Measurements from ENCODE around the gene STAT3. TPM values are rescaled to one million over a fixed set of nuclear protein-coding genes. Genes with fewer than 3 reads are reported as not detected.

STAT3 gene
- total and polyA plus RNA-seq, 9 of the 15 experiments (the other 6 are each of a cell fraction or from before 2014, with no cell fraction given) = 90.0 to 179 (median 114) TPM

DNA sequence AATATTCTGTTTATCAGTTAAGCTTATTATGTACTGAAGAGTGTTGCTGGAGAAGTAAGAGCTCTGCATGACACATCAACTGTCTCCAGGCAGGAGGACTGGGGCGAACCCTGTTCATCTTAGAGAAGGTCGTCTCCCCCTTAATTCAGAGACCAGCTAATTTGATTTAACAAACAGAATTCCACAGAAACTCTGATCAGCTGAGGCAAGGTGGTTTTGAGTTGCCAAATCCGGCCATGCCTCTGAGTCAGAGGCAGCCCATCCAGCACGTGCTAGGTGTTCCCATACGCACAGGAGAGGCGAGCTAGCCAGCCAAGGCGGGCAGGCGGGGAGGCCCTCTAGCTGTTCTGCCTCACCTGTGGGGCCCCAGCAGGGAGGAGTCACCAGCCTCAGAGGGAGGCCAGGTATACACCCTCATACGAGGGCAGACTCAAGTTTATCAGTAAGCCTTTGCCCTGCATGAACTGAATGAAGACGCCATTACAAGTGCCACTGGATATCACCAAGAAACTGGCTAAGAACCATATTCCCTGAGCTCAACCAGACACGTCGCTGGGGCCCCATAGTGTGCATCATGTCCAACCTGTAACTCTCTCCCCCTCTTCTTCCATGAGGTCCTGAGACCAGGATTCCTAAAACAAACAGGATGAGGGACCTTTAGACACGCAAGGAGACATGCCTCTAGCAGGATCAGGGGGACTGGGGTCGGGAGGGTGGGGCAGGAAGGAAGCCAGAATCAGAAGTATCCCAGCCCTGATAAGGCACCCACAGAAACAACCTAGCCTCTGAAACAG is 74.3 kb downstream of the STAT3 start (continued):
- TF ChIP-seq, protein P1, sequence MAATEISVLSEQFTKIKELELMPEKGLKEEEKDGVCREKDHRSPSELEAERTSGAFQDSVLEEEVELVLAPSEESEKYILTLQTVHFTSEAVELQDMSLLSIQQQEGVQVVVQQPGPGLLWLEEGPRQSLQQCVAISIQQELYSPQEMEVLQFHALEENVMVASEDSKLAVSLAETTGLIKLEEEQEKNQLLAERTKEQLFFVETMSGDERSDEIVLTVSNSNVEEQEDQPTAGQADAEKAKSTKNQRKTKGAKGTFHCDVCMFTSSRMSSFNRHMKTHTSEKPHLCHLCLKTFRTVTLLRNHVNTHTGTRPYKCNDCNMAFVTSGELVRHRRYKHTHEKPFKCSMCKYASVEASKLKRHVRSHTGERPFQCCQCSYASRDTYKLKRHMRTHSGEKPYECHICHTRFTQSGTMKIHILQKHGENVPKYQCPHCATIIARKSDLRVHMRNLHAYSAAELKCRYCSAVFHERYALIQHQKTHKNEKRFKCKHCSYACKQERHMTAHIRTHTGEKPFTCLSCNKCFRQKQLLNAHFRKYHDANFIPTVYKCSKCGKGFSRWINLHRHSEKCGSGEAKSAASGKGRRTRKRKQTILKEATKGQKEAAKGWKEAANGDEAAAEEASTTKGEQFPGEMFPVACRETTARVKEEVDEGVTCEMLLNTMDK (IDR thresholded peaks at IDR 0.05; ENCODE audit: borderline replicate concordance, insufficient read depth, low read depth, low read length, poor library complexity, severe bottlenecking) = no peak
- TF ChIP-seq MAFK (IDR thresholded peaks at IDR 0.05; ENCODE audit: low read length) = no peak
- TF ChIP-seq FOXJ2 (tag; IDR thresholded peaks at IDR 0.05) = no peak
- no peak for TF ChIP-seq ZNF274 (IDR thresholded peaks at IDR 0.05; ENCODE audit: borderline replicate concordance, low read depth, low read length)
- TF ChIP-seq ZNF696 (CRISPR knock-in tag; conservative IDR thresholded peaks at IDR 0.05) = no peak
- TF ChIP-seq RBM15 (IDR thresholded peaks at IDR 0.05; ENCODE audit: insufficient read depth, low read length) = no peak
- TF ChIP-seq MTA2 (IDR thresholded peaks at IDR 0.05; ENCODE audit: low read depth) = no peak
- no peak for TF ChIP-seq SETDB1 (IDR thresholded peaks at IDR 0.05; ENCODE audit: low read length)
- TF ChIP-seq, protein P2, sequence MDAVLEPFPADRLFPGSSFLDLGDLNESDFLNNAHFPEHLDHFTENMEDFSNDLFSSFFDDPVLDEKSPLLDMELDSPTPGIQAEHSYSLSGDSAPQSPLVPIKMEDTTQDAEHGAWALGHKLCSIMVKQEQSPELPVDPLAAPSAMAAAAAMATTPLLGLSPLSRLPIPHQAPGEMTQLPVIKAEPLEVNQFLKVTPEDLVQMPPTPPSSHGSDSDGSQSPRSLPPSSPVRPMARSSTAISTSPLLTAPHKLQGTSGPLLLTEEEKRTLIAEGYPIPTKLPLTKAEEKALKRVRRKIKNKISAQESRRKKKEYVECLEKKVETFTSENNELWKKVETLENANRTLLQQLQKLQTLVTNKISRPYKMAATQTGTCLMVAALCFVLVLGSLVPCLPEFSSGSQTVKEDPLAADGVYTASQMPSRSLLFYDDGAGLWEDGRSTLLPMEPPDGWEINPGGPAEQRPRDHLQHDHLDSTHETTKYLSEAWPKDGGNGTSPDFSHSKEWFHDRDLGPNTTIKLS (IDR thresholded peaks at IDR 0.05; ENCODE audit: borderline replicate concordance, low read depth) = no peak
- TF ChIP-seq, protein P3, sequence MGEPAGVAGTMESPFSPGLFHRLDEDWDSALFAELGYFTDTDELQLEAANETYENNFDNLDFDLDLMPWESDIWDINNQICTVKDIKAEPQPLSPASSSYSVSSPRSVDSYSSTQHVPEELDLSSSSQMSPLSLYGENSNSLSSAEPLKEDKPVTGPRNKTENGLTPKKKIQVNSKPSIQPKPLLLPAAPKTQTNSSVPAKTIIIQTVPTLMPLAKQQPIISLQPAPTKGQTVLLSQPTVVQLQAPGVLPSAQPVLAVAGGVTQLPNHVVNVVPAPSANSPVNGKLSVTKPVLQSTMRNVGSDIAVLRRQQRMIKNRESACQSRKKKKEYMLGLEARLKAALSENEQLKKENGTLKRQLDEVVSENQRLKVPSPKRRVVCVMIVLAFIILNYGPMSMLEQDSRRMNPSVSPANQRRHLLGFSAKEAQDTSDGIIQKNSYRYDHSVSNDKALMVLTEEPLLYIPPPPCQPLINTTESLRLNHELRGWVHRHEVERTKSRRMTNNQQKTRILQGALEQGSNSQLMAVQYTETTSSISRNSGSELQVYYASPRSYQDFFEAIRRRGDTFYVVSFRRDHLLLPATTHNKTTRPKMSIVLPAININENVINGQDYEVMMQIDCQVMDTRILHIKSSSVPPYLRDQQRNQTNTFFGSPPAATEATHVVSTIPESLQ (CRISPR knock-in tag; IDR thresholded peaks at IDR 0.05) = no peak
- no peak for TF ChIP-seq POLR3G (IDR thresholded peaks at IDR 0.05; ENCODE audit: extremely low read depth, insufficient read length, insufficient replicate concordance)
- no peak; a peak in 1 of 4 replicates for TF ChIP-seq RAD21 (CRISPR knock-in tag; conservative IDR thresholded peaks at IDR 0.05 in 1 of 2, IDR thresholded peaks at IDR 0.05 in 1 of 2)
- no peak for TF ChIP-seq IRF2 (CRISPR knock-in tag; IDR thresholded peaks at IDR 0.05)
- TF ChIP-seq SRSF3 (IDR thresholded peaks at IDR 0.05; ENCODE audit: insufficient read depth, low read length) = no peak
- TF ChIP-seq, protein P4, sequence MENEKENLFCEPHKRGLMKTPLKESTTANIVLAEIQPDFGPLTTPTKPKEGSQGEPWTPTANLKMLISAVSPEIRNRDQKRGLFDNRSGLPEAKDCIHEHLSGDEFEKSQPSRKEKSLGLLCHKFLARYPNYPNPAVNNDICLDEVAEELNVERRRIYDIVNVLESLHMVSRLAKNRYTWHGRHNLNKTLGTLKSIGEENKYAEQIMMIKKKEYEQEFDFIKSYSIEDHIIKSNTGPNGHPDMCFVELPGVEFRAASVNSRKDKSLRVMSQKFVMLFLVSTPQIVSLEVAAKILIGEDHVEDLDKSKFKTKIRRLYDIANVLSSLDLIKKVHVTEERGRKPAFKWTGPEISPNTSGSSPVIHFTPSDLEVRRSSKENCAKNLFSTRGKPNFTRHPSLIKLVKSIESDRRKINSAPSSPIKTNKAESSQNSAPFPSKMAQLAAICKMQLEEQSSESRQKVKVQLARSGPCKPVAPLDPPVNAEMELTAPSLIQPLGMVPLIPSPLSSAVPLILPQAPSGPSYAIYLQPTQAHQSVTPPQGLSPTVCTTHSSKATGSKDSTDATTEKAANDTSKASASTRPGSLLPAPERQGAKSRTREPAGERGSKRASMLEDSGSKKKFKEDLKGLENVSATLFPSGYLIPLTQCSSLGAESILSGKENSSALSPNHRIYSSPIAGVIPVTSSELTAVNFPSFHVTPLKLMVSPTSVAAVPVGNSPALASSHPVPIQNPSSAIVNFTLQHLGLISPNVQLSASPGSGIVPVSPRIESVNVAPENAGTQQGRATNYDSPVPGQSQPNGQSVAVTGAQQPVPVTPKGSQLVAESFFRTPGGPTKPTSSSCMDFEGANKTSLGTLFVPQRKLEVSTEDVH (IDR thresholded peaks at IDR 0.05; ENCODE audit: low read depth, partially characterized antibody) = no peak
